OCI-LY3 (cell line): ENCODE measurements around the gene WDR90.

ENCODE experiments used
- H2AFZ ChIP-seq: fragments of 200-600, 300-600 bp; shearing (Covaris generic); 2 replicates; pipeline ENCODE4 v1.6.0; 2014; ENCODE audit warnings: antibody characterized with exemption, low read depth, low read length
- H3K27ac ChIP-seq: fragments of 200-600, 300-600 bp; sonication (generic); 2 replicates; pipeline ENCODE4 v1.5.1; 2014; ENCODE audit warnings: mild to moderate bottlenecking, low read length, moderate library complexity, mixed read lengths
- H3K27me3 ChIP-seq: fragments of 200-600, 300-600 bp; sonication (generic); 2 replicates; pipeline ENCODE4 v1.6.1; 2014; ENCODE audit warnings: low read depth, low read length, mixed read lengths
- H3K36me3 ChIP-seq: fragments of 200-600, 300-600 bp; sonication (generic); replicated peaks from 2 replicates; pipeline ENCODE3; 2014; ENCODE audit warnings: low read depth, low read length, mixed read lengths
- H3K4me1 ChIP-seq: fragments of 300-600, 200-600 bp; sonication (generic); 2 replicates; pipeline ENCODE4 v1.6.1; 2014; ENCODE audit warnings: low read length, mixed read lengths
- H3K4me2 ChIP-seq: fragments of 200-600, 300-600 bp; sonication (generic); 2 replicates; pipeline ENCODE4 v1.6.1; 2014; ENCODE audit warnings: low read length, mixed read lengths
- H3K4me3 ChIP-seq: fragments of 300-600, 200-600 bp; sonication (generic); 2 replicates; pipeline ENCODE4 v1.5.1; 2014; ENCODE audit warnings: antibody characterized with exemption, mild to moderate bottlenecking, low read length, moderate library complexity
- H3K79me2 ChIP-seq: fragments of 300-600, 200-600 bp; shearing (Covaris generic); 2 replicates; pipeline ENCODE4 v1.6.1; 2014; ENCODE audit warnings: mild to moderate bottlenecking, low read length, mixed read lengths
- H3K9ac ChIP-seq: fragments of 300-600, 200-600 bp; shearing (Covaris generic); 2 replicates; pipeline ENCODE4 v1.6.0; 2014; ENCODE audit warnings: mild to moderate bottlenecking, low read length, moderate library complexity
- H3K9me3 ChIP-seq: fragments of 200-600, 300-600 bp; shearing (Covaris generic); 2 replicates; pipeline ENCODE4 v1.6.1; 2014; ENCODE audit warnings: low read length, mixed read lengths; ENCODE audit not compliant: insufficient read depth
- H4K20me1 ChIP-seq: fragments of 200-600, 300-600 bp; sonication (generic); 2 replicates; pipeline ENCODE4 v1.6.1; 2016; ENCODE audit warnings: low read length, mixed read lengths; ENCODE audit not compliant: insufficient read depth
- EZH2phosphoT487 ChIP-seq: fragments of 200-600 bp; shearing (Covaris generic); IDR thresholded peaks from 2 replicates; pipeline ENCODE4 v1.6.1; 2018; ENCODE audit warnings: antibody characterized with exemption, mixed run types, low read depth
- TF ChIP-seq, protein P1 (sequence below): fragments of 200-600, 300-600 bp; sonication (generic); IDR thresholded peaks from 2 replicates; pipeline ENCODE4 v1.5.1; 2014; ENCODE audit warnings: antibody characterized with exemption, low read length, low read depth

WDR90 gene

DNA sequence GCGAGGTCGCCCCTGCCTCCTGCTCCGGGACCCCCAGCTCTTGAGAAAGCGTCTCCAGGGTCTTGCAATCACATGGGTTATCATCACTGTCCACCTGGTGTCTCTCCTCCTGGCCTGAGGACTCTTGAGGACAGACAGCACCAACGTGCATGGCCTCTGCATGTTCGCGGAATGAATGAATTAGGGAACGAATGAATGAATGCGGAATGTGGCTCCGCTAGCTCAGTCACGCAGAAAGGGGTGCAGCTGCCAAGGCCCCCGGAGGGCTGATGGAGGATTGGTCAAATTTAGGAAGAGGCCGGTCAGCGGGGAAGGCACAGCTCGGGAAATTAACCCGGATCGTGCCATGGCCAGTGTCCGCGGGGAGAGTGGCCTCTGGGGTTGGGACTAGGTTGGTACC lies 53.2 kb downstream of the WDR90 start:
- H3K9me3 ChIP-seq = no peaks in the 10 kb centered on the region
- H2AFZ ChIP-seq = no peak overlapping the region
- H3K4me1 ChIP-seq = no peaks in the 10 kb centered on the region
- no peak overlapping the region for H3K4me2 ChIP-seq
- no peak for TF ChIP-seq EZH2phosphoT487
- TF ChIP-seq, protein P1, sequence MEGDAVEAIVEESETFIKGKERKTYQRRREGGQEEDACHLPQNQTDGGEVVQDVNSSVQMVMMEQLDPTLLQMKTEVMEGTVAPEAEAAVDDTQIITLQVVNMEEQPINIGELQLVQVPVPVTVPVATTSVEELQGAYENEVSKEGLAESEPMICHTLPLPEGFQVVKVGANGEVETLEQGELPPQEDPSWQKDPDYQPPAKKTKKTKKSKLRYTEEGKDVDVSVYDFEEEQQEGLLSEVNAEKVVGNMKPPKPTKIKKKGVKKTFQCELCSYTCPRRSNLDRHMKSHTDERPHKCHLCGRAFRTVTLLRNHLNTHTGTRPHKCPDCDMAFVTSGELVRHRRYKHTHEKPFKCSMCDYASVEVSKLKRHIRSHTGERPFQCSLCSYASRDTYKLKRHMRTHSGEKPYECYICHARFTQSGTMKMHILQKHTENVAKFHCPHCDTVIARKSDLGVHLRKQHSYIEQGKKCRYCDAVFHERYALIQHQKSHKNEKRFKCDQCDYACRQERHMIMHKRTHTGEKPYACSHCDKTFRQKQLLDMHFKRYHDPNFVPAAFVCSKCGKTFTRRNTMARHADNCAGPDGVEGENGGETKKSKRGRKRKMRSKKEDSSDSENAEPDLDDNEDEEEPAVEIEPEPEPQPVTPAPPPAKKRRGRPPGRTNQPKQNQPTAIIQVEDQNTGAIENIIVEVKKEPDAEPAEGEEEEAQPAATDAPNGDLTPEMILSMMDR = no peak
- no peaks in the 10 kb centered on the region for H3K27me3 ChIP-seq
- no peaks in the 10 kb centered on the region for H3K79me2 ChIP-seq
- H3K36me3 ChIP-seq = no peaks in the 10 kb centered on the region
- no peak overlapping the region for H3K9ac ChIP-seq
- H3K4me3 ChIP-seq = no peak overlapping the region
- H3K27ac ChIP-seq = no peak overlapping the region
- H4K20me1 ChIP-seq = no peaks in the 10 kb centered on the region

- no peaks in the 10 kb centered on the region for H3K4me1 ChIP-seq
- H3K27me3 ChIP-seq = no peaks in the 10 kb centered on the region
- no peaks in the 10 kb centered on the region for H3K9me3 ChIP-seq
- H3K79me2 ChIP-seq = no peaks in the 10 kb centered on the region
- H3K4me3 ChIP-seq = no peak overlapping the region
- H3K36me3 ChIP-seq = no peaks in the 10 kb centered on the region
- H3K4me2 ChIP-seq = no peak overlapping the region
- no peak for TF ChIP-seq EZH2phosphoT487
- TF ChIP-seq, protein P1 = no peak
- no peak overlapping the region for H2AFZ ChIP-seq
- H4K20me1 ChIP-seq = no peaks in the 10 kb centered on the region
- no peak overlapping the region for H3K9ac ChIP-seq
- no peak overlapping the region for H3K27ac ChIP-seq
Observed at GRCh38 chr16:703406-703805, 54.2 kb downstream of the WDR90 start.

DNA sequence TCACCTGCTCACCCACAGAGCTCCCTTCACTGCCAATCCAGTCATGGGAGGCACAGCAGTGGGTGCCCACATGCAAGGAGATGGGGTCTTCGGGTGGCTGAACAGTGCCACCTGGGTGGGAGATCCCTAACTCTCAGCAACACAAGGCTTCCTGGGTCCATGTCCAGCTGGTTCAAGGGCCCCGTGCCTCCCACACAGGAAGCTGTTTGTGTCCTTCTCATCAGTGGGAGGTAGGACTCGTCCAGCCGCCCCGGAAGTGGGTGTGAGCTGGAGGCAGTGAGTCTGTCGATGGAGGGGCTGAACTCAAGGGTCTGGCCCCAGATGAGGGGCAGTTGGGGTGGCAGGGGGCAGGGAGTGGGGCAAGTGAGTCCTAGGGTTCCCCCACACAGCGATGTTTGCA lies 54.9 kb downstream of the WDR90 start:
- no peaks in the 10 kb centered on the region for H3K9me3 ChIP-seq
- H3K27me3 ChIP-seq = no peaks in the 10 kb centered on the region
- H3K4me2 ChIP-seq = no peak overlapping the region
- H3K9ac ChIP-seq = no peak overlapping the region
- H3K27ac ChIP-seq = no peak overlapping the region
- H4K20me1 ChIP-seq = no peaks in the 10 kb centered on the region
- H3K36me3 ChIP-seq = no peaks in the 10 kb centered on the region
- no peaks in the 10 kb centered on the region for H3K4me1 ChIP-seq
- TF ChIP-seq EZH2phosphoT487 = no peak
- TF ChIP-seq, protein P1 = no peak
- H3K4me3 ChIP-seq = no peak overlapping the region
- no peak overlapping the region for H2AFZ ChIP-seq
- no peaks in the 10 kb centered on the region for H3K79me2 ChIP-seq

GRCh38 chr16:704552-705380 lies 55.6 kb downstream of the WDR90 start:
- no peak overlapping the region for H3K4me2 ChIP-seq
- no peaks in the 10 kb centered on the region for H3K36me3 ChIP-seq
- no peaks in the 10 kb centered on the region for H3K79me2 ChIP-seq
- H3K9me3 ChIP-seq = no peaks in the 10 kb centered on the region
- H3K9ac ChIP-seq = no peak overlapping the region
- H2AFZ ChIP-seq = no peak overlapping the region
- peaks cover 5% of the 10 kb centered on the region; the same call in 1 of the 2 replicates for H3K27me3 ChIP-seq
- H3K27ac ChIP-seq = no peak overlapping the region
- H4K20me1 ChIP-seq = no peaks in the 10 kb centered on the region
- no peak for TF ChIP-seq EZH2phosphoT487
- no peaks in the 10 kb centered on the region for H3K4me1 ChIP-seq
- no peak overlapping the region for H3K4me3 ChIP-seq
